HEK293T (cell line): ENCODE results near the gene ACTRT2.

Experiments used
- LEF1 ChIP-seq: fragments of 450-650 bp; IDR thresholded peaks from 2 replicates; pipeline ENCODE4 v1.6.1; 2017; ENCODE audit warnings: mild to moderate bottlenecking, borderline replicate concordance
- SP1 ChIP-seq: fragments of 450-650 bp; IDR thresholded peaks from 2 replicates; pipeline ENCODE4 v1.6.1; 2017

DNA sequence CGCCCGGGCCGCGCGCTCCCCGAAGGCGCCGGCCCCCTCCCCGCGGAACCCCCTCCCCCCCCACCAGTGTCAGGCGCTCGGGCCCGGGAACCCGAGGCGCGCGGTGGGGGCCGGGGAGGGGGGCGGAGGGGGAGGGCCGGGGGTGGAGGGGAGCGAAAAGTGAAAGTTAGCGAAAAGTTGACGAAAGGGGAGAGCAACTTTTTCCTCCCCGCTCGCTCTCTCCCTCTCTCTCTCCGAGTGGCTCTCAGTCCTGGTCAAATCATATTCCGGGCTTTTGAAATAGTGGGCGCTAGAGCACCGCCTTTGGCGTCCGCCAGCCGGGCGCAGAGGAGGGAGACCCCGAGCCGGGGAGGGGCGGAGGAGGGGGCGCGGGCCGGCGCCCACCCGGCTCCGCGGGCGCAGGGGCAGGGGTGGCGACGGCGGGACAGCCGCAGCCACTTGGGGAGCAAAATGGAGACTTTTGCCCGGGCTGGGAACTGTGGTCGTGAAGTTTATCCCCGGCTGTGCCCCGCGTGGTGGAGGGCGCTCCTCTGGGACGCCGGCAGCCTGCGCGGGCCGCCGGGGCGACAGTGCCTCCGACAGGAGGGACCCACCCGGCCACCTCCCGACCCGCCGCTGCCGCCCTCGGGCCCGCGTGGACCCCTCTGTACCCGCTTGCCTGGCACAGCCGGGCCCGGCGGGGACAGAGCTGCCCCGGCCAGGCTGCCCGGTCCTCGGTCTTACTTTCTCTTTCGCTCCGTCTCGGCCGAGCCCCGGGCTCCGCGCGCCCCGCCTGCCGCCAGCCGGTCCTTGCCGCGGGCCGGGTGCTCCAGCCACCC, 48.4 kb downstream of the ACTRT2 start:
- TF ChIP-seq LEF1, result no peak
- TF ChIP-seq SP1, result no peak
